Stimulated activated CD4-positive, alpha-beta T cell treated with anti-CD3 and anti-CD28 coated beads, Interleukin-1b, Interleukin-23, amount 100 ng/mL, for 1 hour (primary cell): ENCODE results near the gene RBM4B.
"Not testable (repeated sequence)": the region's sequence is repeated elsewhere in the genome, so short reads cannot be mapped to it uniquely, and the experiment has no call there.

Experiments
- DNase-seq, 2 donors: peaks; one replicate each; pipeline ENCODE4 v3.0.0-alpha.2; 2020; ENCODE audit warnings: low read depth in 2 of 2

RBM4B gene

GRCh38 chr11:66641834-66642233 lies 35.9 kb downstream of the RBM4B start:
- DNase-seq = no peak

GRCh38 chr11:66639814-66640340 lies 37.8 kb downstream of the RBM4B start:
- DNase-seq = not testable (repeated sequence)

- DNase-seq = no peak
Measured at GRCh38 chr11:66639066-66639813, 38.4 kb downstream of the RBM4B start.

DNA sequence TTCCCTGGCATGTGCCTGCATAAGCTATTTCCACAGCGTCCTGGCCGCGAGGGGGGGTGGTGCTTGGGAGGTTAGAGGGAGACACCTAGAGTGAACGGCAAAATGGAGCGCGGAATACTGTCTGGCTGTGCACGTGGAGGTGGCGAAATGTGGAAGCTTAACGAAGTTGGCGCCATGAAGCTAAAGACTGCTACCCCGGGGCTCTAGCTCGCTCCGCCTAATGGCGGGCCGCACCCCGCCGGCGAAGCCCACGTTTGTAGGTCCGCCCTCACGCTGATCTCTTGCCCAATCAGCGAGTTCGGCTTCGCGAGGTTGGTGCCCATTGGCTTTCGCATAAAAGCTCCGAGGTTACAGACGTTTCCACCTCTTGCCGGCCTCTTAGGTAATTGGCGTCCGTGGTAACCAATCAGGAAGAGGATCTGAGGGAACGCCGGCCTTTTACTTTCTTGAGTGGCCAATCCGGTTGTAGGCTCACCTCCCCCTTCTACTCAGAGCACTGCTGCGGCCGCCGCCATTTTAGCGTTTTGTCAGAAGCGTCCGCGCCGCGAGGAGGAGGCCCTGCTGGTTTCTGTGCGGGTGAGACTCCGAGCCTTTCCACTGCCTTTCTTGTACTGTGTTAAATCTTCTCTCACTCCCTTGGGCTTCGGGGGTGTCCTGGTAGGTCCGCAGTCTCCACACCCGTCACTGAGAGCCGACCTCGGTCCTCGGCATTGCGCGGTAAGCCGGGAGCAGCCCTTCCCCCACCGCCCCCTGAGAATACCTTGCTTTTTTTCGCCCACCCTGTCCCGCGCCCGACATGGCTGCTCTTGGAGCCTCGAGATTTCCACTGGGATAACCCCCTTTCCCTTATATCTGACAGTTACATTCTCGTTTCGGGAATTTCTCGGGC lies 39.3 kb downstream of the RBM4B start, which contains the start of gene RBM4:
TSS of gene RBM4 (plus strand) at position 527 of the 889 bp plus-strand sequence. CDS start 1,009 bp downstream, outside the sequence.
- peak; percentile 77 to 92 for DNase-seq

GRCh38 chr11:66637557-66638176 lies 40.0 kb downstream of the RBM4B start:
- DNase-seq = no peak

DNA sequence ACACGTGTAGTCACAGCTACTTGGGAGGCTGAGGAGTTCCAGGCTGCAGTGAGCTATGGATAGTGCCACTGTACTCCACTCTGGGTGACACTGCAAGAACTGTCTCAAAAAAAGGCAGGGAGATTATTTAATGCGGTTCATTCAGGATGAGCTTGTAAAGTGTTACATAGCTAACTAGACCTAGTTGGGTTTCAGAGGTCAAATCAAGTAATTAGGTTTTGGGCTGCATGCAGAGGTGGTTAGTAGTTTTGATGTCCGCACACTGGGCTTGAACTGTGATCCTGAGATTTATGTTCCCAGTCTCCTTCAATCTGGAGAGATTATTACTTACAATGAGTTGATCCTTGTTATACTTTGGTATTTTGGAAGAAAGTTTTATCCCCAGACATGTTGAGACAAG lies 41.3 kb downstream of the RBM4B start:
- DNase-seq = no peak

DNA sequence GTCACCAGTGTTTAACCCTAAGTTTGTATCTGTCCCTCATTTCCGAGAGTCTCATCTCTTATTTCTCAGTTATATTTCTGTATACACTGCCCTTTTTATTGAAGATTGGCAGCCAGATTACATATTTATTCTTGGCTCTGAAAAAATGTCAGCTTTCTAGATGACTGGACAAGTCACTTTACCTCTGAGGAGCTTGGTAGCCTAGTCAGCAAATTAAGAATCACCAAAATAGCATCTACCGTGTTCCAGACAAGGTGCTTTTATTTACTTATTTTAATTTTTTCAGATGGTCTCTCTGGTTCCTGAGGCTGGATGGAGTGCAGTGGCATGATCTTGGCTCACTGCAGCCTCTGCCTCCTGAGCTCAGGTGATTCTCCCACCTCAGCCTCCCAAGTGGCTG lies 44.7 kb downstream of the RBM4B start:
- no peak for DNase-seq

DNA sequence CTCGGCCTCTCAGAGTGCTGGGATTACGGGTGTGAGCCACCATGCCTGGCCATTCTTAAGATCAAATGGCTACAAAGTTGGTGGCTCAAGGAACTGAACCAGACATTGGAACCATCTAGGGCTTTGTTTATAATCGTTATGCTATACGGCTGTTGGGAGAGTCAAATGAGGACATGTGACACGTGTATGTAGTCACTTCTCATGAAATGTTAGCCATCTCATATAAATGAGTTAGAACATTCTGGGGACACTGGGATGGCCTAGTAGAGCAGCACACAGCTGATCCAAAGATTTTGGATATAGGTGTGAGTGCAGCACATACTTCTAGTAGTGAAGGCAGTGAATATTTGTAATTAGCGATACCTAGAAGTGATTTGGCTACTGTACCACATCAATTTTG lies 45.8 kb downstream of the RBM4B start:
- no peak for DNase-seq

- DNase-seq = no peak
Measured at GRCh38 chr11:66629356-66629755, 48.3 kb downstream of the RBM4B start.

GRCh38 chr11:66628061-66628603 lies 49.6 kb downstream of the RBM4B start:
- no peak for DNase-seq

DNA sequence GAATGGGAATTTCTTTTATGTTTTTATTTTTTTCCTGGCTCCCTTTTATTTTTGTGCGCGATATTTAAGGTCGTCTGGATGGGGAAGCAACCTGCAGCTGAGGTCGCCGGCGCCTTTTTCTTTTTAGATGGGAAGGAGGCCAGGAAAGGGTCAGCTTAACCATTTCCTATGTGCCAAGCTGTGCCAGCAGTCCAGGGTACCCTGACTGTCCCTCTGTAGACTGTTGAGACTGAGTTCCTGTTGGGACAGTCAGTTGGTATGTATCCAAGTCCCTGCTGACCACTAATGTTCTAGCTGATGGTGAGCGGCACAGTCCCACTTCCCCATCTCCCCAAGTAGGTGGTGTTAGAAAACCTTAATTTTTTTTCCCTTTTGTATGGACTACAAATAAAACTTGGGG lies 50.8 kb downstream of the RBM4B start:
- DNase-seq = no peak

GRCh38 chr11:66626382-66626781 lies 51.3 kb downstream of the RBM4B start:
- no peak for DNase-seq

DNA sequence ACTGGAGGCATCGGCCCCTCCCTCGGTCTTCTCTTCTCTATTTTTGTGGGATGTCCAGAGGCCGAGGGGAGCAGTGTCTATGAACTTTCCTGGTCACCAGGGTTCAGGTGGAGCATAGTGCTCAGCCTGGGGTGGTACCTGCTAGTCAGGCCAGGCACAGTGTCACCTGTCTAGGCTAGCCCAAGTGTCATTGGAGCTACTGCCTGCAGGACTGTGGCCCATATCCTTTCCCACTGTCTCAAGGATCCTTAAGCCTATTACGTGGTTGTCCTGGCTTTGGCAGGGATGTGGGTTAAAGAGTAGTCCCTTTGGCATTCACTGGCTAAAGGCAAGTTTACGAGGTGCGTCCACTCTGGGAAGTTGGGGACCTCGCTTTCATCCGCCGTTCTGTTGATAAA lies 51.9 kb downstream of the RBM4B start:
- no peak for DNase-seq

DNA sequence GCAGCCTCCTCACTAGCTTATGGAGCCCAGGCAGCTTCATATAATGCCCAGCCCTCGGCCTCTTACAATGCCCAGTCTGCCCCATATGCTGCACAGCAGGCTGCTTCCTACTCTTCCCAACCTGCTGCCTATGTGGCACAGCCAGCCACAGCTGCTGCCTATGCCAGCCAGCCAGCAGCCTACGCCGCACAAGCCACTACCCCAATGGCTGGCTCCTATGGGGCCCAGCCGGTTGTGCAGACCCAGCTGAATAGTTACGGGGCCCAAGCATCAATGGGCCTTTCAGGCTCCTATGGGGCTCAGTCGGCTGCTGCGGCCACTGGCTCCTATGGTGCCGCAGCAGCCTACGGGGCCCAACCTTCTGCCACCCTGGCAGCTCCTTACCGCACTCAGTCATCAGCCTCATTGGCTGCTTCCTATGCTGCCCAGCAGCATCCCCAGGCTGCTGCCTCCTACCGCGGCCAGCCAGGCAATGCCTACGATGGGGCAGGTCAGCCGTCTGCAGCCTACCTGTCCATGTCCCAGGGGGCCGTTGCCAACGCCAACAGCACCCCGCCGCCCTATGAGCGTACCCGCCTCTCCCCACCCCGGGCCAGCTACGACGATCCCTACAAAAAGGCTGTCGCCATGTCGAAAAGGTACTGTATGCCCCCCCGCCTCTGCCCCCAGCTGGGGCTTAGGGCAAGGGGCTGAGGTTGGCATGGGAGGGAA lies 52.5 kb downstream of the RBM4B start:
- no peak for DNase-seq

DNA sequence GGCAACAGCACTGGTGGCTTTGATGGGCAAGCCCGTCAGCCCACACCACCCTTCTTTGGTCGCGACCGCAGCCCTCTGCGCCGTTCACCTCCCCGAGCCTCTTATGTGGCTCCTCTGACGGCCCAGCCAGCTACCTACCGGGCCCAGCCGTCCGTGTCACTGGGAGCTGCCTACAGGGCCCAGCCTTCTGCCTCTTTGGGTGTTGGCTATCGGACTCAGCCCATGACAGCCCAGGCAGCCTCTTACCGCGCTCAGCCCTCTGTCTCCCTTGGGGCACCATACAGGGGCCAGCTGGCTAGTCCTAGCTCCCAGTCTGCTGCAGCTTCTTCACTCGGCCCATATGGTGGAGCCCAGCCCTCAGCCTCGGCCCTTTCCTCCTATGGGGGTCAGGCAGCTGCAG lies 53.2 kb downstream of the RBM4B start:
- DNase-seq = no peak

- no peak for DNase-seq
Measured at GRCh38 chr11:66619080-66619554, 58.6 kb downstream of the RBM4B start.

- DNase-seq = no peak
Measured at GRCh38 chr11:66617155-66617834, 60.4 kb downstream of the RBM4B start.

- DNase-seq = peak; percentile 87 to 95
Measured at GRCh38 chr11:66616379-66617154, 61.1 kb downstream of the RBM4B start, which contains the start of gene RBM14. Gene RBM14 (plus strand): TSS chr11:66616630. CDS start chr11:66616721, 91 bp downstream.
